Measurements from ENCODE around the gene MMP21. TPM values are rescaled to one million over a fixed set of nuclear protein-coding genes. Genes with fewer than 3 reads are reported as not detected.

MMP21 gene
- total RNA-seq = under 1 TPM in 1 of 2 experiments, not detected in 1; 0.11 TPM
- polyA plus RNA-seq = not detected

GRCh38 chr10:125775491-125776106, at the start of gene MMP21:
Gene MMP21 (minus strand): TSS chr10:125775821. CDS start chr10:125775821, 0 bp downstream.
- peaks cover 0 to 4% of the 10 kb centered on the region in 2 donors for H3K27me3 Mint-ChIP-seq
- no peaks in the 10 kb centered on the region for H3K4me1 Mint-ChIP-seq
- Histone ChIP-seq H3K9me3 (ENCODE audit: low read length) (no peaks in the 10 kb centered on the region), H3K27me3 (ENCODE audit: insufficient read depth, low read length, poor library complexity, severe bottlenecking) (no peaks in the 10 kb centered on the region), H3K4me1 (ENCODE audit: insufficient read depth, low read length) (no peaks in the 10 kb centered on the region), H3K4me3 (ENCODE audit: low read length) (no peak within 1 kb of the TSS), H3K27ac (ENCODE audit: low read depth, low read length) (no peak within 1 kb of the TSS), H3K36me3 (ENCODE audit: insufficient read depth, low read length) (no peaks in the 10 kb centered on the region)
- H3K27ac Mint-ChIP-seq = peak within 1 kb of the TSS in 1 of 8 donors; percentile 43
- peaks cover 0 to 1% (median 0%) of the 10 kb centered on the region in 5 donors for H3K9me3 Mint-ChIP-seq
- no peak for DNase-seq
- H3K36me3 Mint-ChIP-seq = peaks cover 0 to 3% (median 0%) of the 10 kb centered on the region in 3 donors
- no peak within 1 kb of the TSS for H3K4me3 Mint-ChIP-seq
- POLR2A ChIA-PET = no interaction called here
- CTCF ChIA-PET = no interaction called here

- Mint-ChIP-seq H3K36me3 (peaks cover 5 to 37% (median 11%) of the 10 kb centered on the region in 3 donors), H3K9me3 (no peaks in the 10 kb centered on the region), H3K27me3 (no peaks in the 10 kb centered on the region), H3K27ac (no peak overlapping the region), H3K4me1 (peaks cover 26 to 37% (median 37%) of the 10 kb centered on the region in 3 donors), H3K4me3 (no peak overlapping the region)
- ChIA-PET POLR2A (interaction anchor here (0.6 kb wide), 1 partner anchor 8 kb away, joined by 3 read pairs; no protein-coding TSS in a partner anchor), CTCF (no interaction called here)
- Histone ChIP-seq H3K27me3 (ENCODE audit: insufficient read depth, low read length, poor library complexity, severe bottlenecking) (no peaks in the 10 kb centered on the region), H3K4me3 (ENCODE audit: low read length) (peak overlapping the region; percentile 86), H3K9me3 (ENCODE audit: low read length) (no peaks in the 10 kb centered on the region), H3K36me3 (ENCODE audit: insufficient read depth, low read length) (peaks cover 27% of the 10 kb centered on the region), H3K4me1 (ENCODE audit: insufficient read depth, low read length) (peaks cover 43% of the 10 kb centered on the region), H3K27ac (ENCODE audit: low read depth, low read length) (no peak overlapping the region)
- DNase-seq = no peak
Observed at GRCh38 chr10:125824736-125825135, 49.1 kb upstream of the MMP21 start.

GRCh38 chr10:125823663-125824251, 48.1 kb upstream of the MMP21 start:
- no peak for DNase-seq
- peak overlapping the region; percentile 89 for H3K27ac ChIP-seq (ENCODE audit: low read depth, low read length)
- ChIA-PET CTCF (interaction anchor here (0.8 to 1.0 kb wide), 2 partner anchors 28 to 104 kb away, joined by 3 read pairs; partner anchors contain the start of gene EDRF1), POLR2A (interaction anchor here (1.0 to 1.7 kb wide), 3 partner anchors 12 to 104 kb away, joined by 4 to 9 read pairs (median 5); partner anchors contain the start of gene EDRF1)
- Mint-ChIP-seq H3K9me3 (no peaks in the 10 kb centered on the region), H3K27ac (no peak overlapping the region), H3K27me3 (no peaks in the 10 kb centered on the region), H3K36me3 (peaks cover 5 to 27% (median 9%) of the 10 kb centered on the region in 3 donors), H3K4me1 (peaks cover 26 to 31% (median 30%) of the 10 kb centered on the region in 3 donors), H3K4me3 (no peak overlapping the region)
- H3K4me3 ChIP-seq (ENCODE audit: low read length) = peak overlapping the region; percentile 86
- H3K9me3 ChIP-seq (ENCODE audit: low read length) = no peaks in the 10 kb centered on the region
- H3K4me1 ChIP-seq (ENCODE audit: insufficient read depth, low read length) = peaks cover 43% of the 10 kb centered on the region
- H3K27me3 ChIP-seq (ENCODE audit: insufficient read depth, low read length, poor library complexity, severe bottlenecking) = no peaks in the 10 kb centered on the region
- H3K36me3 ChIP-seq (ENCODE audit: insufficient read depth, low read length) = peaks cover 17% of the 10 kb centered on the region

- POLR2A ChIA-PET = interaction anchor here (1.0 to 1.7 kb wide), 3 partner anchors 13 to 104 kb away, joined by 4 to 9 read pairs (median 5); partner anchors contain the start of gene EDRF1
- H3K27me3 ChIP-seq (ENCODE audit: insufficient read depth, low read length, poor library complexity, severe bottlenecking) = no peaks in the 10 kb centered on the region
- H3K27ac Mint-ChIP-seq = peak within 1 kb of the TSS; percentile 54 to 93 (median 88)
- H3K36me3 ChIP-seq (ENCODE audit: insufficient read depth, low read length) = peaks cover 10% of the 10 kb centered on the region
- H3K9me3 ChIP-seq (ENCODE audit: low read length) = no peaks in the 10 kb centered on the region
- H3K4me1 Mint-ChIP-seq = peaks cover 24 to 30% (median 30%) of the 10 kb centered on the region in 3 donors
- no peaks in the 10 kb centered on the region for H3K9me3 Mint-ChIP-seq
- no peaks in the 10 kb centered on the region for H3K27me3 Mint-ChIP-seq
- H3K4me1 ChIP-seq (ENCODE audit: insufficient read depth, low read length) = peaks cover 43% of the 10 kb centered on the region
- peak within 1 kb of the TSS; percentile 89 for H3K27ac ChIP-seq (ENCODE audit: low read depth, low read length)
- DNase-seq = peak; percentile 88 to 95 (median 95)
- CTCF ChIA-PET = interaction anchor here (0.8 to 1.0 kb wide), 2 partner anchors 27 to 104 kb away, joined by 3 read pairs; partner anchors contain the start of gene EDRF1
- peak within 1 kb of the TSS; percentile 86 for H3K4me3 ChIP-seq (ENCODE audit: low read length)
- peak within 1 kb of the TSS in 6 of 7 donors; percentile 76 to 89 (median 86) for H3K4me3 Mint-ChIP-seq
- peaks cover 2 to 20% (median 6%) of the 10 kb centered on the region in 3 donors for H3K36me3 Mint-ChIP-seq
Observed at GRCh38 chr10:125822878-125823662, 47.4 kb upstream of the MMP21 start, which contains the start of the genes BCCIP and UROS. Gene BCCIP (plus strand): TSS chr10:125823546. CDS start chr10:125823558, 12 bp downstream. Gene UROS (minus strand): TSS chr10:125823258. CDS start chr10:125816499, 6,759 bp downstream.

- H3K27me3 Mint-ChIP-seq = no peaks in the 10 kb centered on the region
- ChIA-PET POLR2A (no interaction called here), CTCF (no interaction called here)
- peaks cover 0 to 4% (median 3%) of the 10 kb centered on the region in 3 donors for H3K36me3 Mint-ChIP-seq
- H3K4me3 ChIP-seq (ENCODE audit: low read length) = no peak overlapping the region
- no peaks in the 10 kb centered on the region for H3K9me3 Mint-ChIP-seq
- no peak overlapping the region for H3K27ac ChIP-seq (ENCODE audit: low read depth, low read length)
- peak overlapping the region in 4 of 8 donors; percentile 14 to 84 (median 45) for H3K27ac Mint-ChIP-seq
- H3K27me3 ChIP-seq (ENCODE audit: insufficient read depth, low read length, poor library complexity, severe bottlenecking) = no peaks in the 10 kb centered on the region
- H3K4me1 Mint-ChIP-seq = peaks cover 17 to 38% (median 21%) of the 10 kb centered on the region in 3 donors
- peaks cover 37% of the 10 kb centered on the region for H3K4me1 ChIP-seq (ENCODE audit: insufficient read depth, low read length)
- H3K4me3 Mint-ChIP-seq = peak overlapping the region in 4 of 7 donors; percentile 2 to 87 (median 57)
- DNase-seq = no peak
- H3K9me3 ChIP-seq (ENCODE audit: low read length) = no peaks in the 10 kb centered on the region
- no peaks in the 10 kb centered on the region for H3K36me3 ChIP-seq (ENCODE audit: insufficient read depth, low read length)
Observed at GRCh38 chr10:125820701-125821100, 45.1 kb upstream of the MMP21 start.

GRCh38 chr10:125817337-125817946, 41.8 kb upstream of the MMP21 start:
- Histone ChIP-seq H3K27ac (ENCODE audit: low read depth, low read length) (no peak overlapping the region), H3K4me1 (ENCODE audit: insufficient read depth, low read length) (peaks cover 17% of the 10 kb centered on the region), H3K4me3 (ENCODE audit: low read length) (no peak overlapping the region), H3K9me3 (ENCODE audit: low read length) (no peaks in the 10 kb centered on the region), H3K36me3 (ENCODE audit: insufficient read depth, low read length) (peaks cover 4% of the 10 kb centered on the region), H3K27me3 (ENCODE audit: insufficient read depth, low read length, poor library complexity, severe bottlenecking) (no peaks in the 10 kb centered on the region)
- CTCF ChIA-PET = no interaction called here
- DNase-seq = no peak
- Mint-ChIP-seq H3K36me3 (peaks cover 15 to 35% (median 18%) of the 10 kb centered on the region in 3 donors), H3K27me3 (no peaks in the 10 kb centered on the region), H3K4me3 (no peak overlapping the region), H3K27ac (peak overlapping the region in 1 of 8 donors; percentile 24), H3K9me3 (no peaks in the 10 kb centered on the region), H3K4me1 (peaks cover 17 to 38% (median 21%) of the 10 kb centered on the region in 3 donors)
- POLR2A ChIA-PET = no interaction called here

GRCh38 chr10:125816548-125816947, 40.9 kb upstream of the MMP21 start:
- no peak for DNase-seq
- Mint-ChIP-seq H3K36me3 (peaks cover 15 to 38% (median 18%) of the 10 kb centered on the region in 3 donors), H3K4me3 (no peak overlapping the region), H3K9me3 (no peaks in the 10 kb centered on the region), H3K27me3 (no peaks in the 10 kb centered on the region), H3K4me1 (peaks cover 9 to 29% (median 16%) of the 10 kb centered on the region in 3 donors), H3K27ac (no peak overlapping the region)
- no peak overlapping the region for H3K4me3 ChIP-seq (ENCODE audit: low read length)
- CTCF ChIA-PET = no interaction called here
- no peaks in the 10 kb centered on the region for H3K27me3 ChIP-seq (ENCODE audit: insufficient read depth, low read length, poor library complexity, severe bottlenecking)
- no peaks in the 10 kb centered on the region for H3K9me3 ChIP-seq (ENCODE audit: low read length)
- H3K36me3 ChIP-seq (ENCODE audit: insufficient read depth, low read length) = peaks cover 4% of the 10 kb centered on the region
- H3K4me1 ChIP-seq (ENCODE audit: insufficient read depth, low read length) = peaks cover 11% of the 10 kb centered on the region
- POLR2A ChIA-PET = interaction anchor here (0.6 kb wide), 2 partner anchors 9 to 21 kb away, joined by 3 to 4 read pairs; no protein-coding TSS in a partner anchor
- no peak overlapping the region for H3K27ac ChIP-seq (ENCODE audit: low read depth, low read length)
